Skeletal muscle cell (primary cell): ENCODE measurements around the gene CERS5.
"Not testable (repeated sequence)": the region's sequence is repeated elsewhere in the genome, so short reads cannot be mapped to it uniquely, and the experiment has no call there.

Experiments
- DNase-seq: peaks from one replicate; pipeline ENCODE4 v3.0.0-alpha.2; 2010; ENCODE audit warnings: low read depth
- H3K4me3 ChIP-seq: 2 replicates; pipeline ENCODE4 v1.5.1; 2011; ENCODE audit warnings: low read depth, mild to moderate bottlenecking, control low read depth, low read length, moderate library complexity

Gene CERS5

GRCh38 chr12:50148011-50148410 lies 19.2 kb downstream of the CERS5 start:
- not testable (repeated sequence) for H3K4me3 ChIP-seq, DNase-seq

GRCh38 chr12:50147281-50147680 lies 19.9 kb downstream of the CERS5 start:
- H3K4me3 ChIP-seq = no peak overlapping the region
- no peak for DNase-seq

GRCh38 chr12:50145439-50145838 lies 21.7 kb downstream of the CERS5 start:
- no peak for DNase-seq
- no peak overlapping the region for H3K4me3 ChIP-seq

DNA sequence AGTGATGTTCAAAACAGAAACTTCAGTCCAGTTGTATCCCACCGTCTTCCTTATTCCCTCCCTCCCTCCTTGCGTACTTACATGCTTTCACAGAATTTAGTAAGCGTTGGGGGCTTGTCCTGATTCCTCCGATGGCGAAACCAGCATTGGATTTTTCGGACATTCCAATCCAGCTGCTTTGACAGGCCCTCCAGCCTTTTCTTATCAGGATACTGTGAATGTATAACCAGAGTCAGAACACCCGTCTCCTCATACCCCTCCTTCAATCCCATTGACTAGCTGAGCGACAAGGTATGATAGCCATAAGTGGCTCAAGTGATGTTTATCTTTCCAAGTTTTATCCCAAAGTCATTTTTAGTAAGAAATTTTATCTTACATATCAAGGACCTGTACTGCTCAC lies 24.2 kb downstream of the CERS5 start:
- no peak overlapping the region for H3K4me3 ChIP-seq
- no peak for DNase-seq

GRCh38 chr12:50132505-50133135 lies 34.5 kb downstream of the CERS5 start:
- no peak overlapping the region for H3K4me3 ChIP-seq
- no peak for DNase-seq

DNA sequence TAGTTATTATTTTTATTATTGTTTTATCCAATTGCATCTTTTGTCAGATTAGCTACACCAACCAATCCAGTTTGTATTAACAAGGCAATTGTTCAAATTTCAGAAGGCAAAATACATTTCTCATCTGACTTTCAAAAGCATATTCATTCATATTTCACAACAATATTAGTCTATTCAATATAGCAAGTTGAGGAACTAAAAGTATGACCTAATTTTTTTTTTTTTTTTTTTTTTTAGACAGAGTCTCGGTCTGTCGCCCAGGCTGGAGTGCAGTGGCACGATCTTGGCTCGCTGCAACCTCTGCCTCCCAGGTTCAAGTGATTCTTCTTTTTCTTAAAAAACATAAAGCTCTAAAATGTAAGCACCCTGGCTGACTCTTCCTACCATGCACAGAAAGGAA lies 37.9 kb downstream of the CERS5 start:
- DNase-seq = no peak
- H3K4me3 ChIP-seq = no peak overlapping the region

DNA sequence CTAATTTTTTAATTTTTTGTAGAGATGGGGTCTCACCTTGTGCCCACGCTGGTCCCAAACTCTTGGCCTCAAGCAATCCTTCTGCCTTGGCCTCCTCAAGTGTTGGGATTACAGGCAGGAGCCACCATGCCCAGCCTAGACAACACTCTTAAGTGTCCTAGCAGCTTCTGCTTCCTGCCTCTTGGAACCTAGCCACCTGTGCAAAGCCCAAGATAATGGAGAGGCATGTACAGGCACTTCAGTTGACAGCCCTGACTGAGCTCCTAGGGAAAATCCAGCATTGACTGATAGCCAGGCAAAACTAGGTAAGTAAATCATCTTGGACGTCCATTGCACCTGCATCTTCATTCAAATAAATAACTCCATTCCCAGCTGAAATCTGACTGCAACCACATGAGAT lies 39.6 kb downstream of the CERS5 start:
- DNase-seq = no peak
- no peak overlapping the region for H3K4me3 ChIP-seq

DNA sequence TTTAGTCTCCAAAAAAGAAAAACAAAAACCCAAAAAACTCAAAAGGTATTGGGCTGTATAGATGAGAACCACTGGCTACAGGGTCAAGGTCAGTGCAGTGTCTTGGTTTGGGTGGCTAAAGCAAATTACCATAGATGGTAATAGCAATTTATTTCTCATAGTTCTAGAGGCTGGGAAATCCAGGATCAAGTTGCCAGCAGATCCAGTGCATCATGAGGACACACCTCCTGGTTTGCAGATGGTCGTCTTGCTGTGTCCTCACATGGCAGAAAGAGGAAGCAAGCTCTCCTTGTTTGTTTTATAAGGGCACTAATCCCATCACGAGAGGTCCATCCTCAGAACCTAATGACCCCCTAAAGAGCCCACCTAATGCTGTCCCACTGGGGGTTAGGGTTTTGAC lies 44.0 kb downstream of the CERS5 start:
- no peak overlapping the region for H3K4me3 ChIP-seq
- no peak for DNase-seq

GRCh38 chr12:50121641-50122040 lies 45.5 kb downstream of the CERS5 start:
- DNase-seq = no peak

DNA sequence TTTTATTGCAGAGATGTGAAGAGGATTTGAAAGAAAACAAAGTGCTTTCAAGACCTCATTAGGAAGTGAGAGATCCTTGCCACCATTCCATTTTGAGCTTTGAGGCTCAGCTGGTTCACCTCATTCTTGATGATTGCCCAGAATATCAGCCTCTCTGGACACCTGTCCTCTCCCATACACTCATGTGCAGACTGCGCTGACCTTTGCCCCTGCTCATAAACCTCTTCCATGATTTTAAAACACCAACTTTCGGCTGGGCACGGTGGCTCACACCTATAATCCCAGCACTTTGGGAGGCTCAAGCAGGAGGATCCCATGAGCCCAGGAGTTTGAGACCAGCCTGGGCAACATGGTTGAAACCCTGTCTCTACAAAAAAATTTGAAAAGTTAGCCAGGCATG lies 46.2 kb downstream of the CERS5 start:
- DNase-seq = no peak

More at GRCh38 chr12:50121641-50122040, 45.5 kb downstream of the CERS5 start:
- no peak overlapping the region for H3K4me3 ChIP-seq

GRCh38 chr12:50120521-50120920 lies 46.6 kb downstream of the CERS5 start:
- H3K4me3 ChIP-seq = no peak overlapping the region
- no peak for DNase-seq

More for the DNA sequence above, 46.2 kb downstream of the CERS5 start:
- H3K4me3 ChIP-seq = no peak overlapping the region

GRCh38 chr12:50119387-50119786 lies 47.8 kb downstream of the CERS5 start:
- DNase-seq = no peak
- H3K4me3 ChIP-seq = no peak overlapping the region

- DNase-seq = no peak
Measured at GRCh38 chr12:50117057-50117622, 50.0 kb downstream of the CERS5 start.

GRCh38 chr12:50112456-50113218 lies 54.5 kb downstream of the CERS5 start:
- no peak for DNase-seq
- peak overlapping the region; percentile 99 for H3K4me3 ChIP-seq

More at GRCh38 chr12:50117057-50117622, 50.0 kb downstream of the CERS5 start:
- no peak overlapping the region for H3K4me3 ChIP-seq

- peak within 1 kb of the TSS; percentile 99 for H3K4me3 ChIP-seq
- DNase-seq = peak; percentile 98
Measured at GRCh38 chr12:50111693-50112455, 55.3 kb downstream of the CERS5 start, which contains the start of gene COX14. TSS of gene COX14 (plus strand) at chr12:50112236. CDS start at chr12:50120044, 7,808 bp downstream.

GRCh38 chr12:50111395-50111692 lies 55.8 kb downstream of the CERS5 start:
- no peak for DNase-seq
- H3K4me3 ChIP-seq = peak overlapping the region; percentile 33

DNA sequence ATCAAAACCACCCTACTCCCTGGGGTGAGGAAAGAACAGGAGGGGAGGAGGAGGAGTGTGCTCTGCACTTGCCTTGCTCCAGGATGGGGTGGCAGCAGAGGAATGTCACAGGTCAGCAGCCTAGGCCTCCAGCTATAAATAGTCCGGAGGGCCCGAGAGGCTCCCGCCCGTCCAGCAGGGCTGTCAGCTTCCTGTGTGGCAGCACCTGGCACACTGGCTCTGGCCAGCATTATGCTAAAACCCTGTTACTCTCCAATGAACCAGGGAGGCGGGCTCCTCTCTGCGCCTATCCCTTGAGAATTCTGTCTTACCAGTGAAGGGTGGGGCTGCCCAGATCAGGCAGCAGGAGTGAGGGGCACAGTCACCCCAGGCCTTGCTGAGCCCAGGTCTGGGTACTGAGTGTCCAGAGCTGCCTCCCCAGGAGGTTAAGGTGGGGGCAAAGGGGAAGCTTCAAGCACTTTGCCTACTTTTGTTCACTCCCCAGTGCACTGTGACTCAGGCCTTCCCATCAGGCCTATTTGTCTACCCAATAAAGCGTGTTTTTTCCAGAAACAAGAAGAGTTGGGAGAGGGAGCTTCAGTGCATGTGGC lies 56.3 kb downstream of the CERS5 start:
- no peak for DNase-seq
- no peak overlapping the region for H3K4me3 ChIP-seq

DNA sequence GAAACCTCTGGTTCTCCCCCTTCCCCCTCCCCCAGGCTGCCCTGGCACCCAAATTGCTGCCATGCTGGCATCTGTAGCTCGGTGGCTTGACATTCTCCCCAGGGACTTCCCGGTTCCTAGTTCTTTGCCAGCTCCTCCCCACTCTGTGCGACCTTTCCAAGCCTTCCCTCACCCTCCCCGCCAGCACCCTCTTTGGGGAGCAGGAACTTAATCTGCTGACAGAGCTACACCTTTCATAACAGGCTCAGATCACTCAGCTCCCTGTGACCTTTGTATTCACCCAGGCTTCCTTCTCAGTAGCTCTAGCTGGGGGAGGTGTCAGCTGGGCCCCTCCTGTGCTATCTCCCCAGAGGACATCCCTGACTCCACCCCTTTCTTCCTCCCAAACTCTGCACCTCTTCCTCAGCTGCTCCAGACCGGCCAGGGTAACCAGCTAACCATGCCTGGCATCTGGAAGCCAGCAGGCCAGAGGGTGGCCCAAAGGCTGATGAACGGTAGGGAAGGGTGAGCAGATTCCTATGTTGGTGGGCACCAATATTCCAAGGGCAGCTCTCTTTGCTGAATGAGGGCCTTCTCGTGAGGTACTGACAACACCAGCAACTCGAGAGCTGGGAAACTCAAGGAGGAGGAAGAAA lies 56.9 kb downstream of the CERS5 start:
- no peak for DNase-seq
- no peak overlapping the region for H3K4me3 ChIP-seq

DNA sequence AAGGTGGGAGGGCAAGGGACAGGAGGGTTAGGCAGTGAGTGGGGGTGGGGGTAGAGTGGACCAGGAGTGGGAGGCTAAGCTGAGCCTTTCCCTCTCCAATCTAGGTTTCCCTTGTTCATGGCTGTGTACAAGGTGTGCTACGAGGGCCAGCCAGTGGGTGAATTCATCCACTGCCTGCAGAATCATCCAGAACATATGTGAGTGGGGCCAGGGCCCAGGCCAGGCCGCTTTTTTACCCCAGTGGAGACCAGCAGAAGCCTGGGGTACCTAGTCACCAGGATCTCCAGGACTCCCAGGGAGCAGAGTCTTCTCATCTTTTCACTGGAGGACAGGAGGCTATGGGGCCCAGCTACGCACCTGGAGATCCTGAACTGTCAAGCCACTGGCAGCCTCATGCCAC lies 57.9 kb downstream of the CERS5 start:
- no peak overlapping the region for H3K4me3 ChIP-seq
- no peak for DNase-seq
